Fibroblast of lung (primary cell): ENCODE data around the gene CLCN3. TPM values are rescaled to one million over a fixed set of nuclear protein-coding genes. Genes with fewer than 3 reads are reported as not detected.

Source experiments
- DNase-seq, 2 donors: peaks; one replicate each; pipeline versions ENCODE4 v3.0.0 to v3.0.0-alpha.2; 2010; ENCODE audit warnings: low read depth in 2 of 2
- H2AFZ ChIP-seq: 2 replicates; pipeline ENCODE4 v1.5.1; 2012; ENCODE audit warnings: low read length, control low read depth, inconsistent platforms
- H3K27ac ChIP-seq: 2 replicates; pipeline ENCODE4 v1.5.1; 2011; ENCODE audit warnings: low read length, control low read depth; ENCODE audit not compliant: insufficient read depth
- H3K27me3 ChIP-seq: 2 replicates; pipeline ENCODE4 v1.5.1; 2011; ENCODE audit warnings: mild to moderate bottlenecking, low read length; ENCODE audit not compliant: control insufficient read depth, insufficient read depth
- H3K36me3 ChIP-seq: 2 replicates; pipeline ENCODE4 v1.5.1; 2011; ENCODE audit warnings: low read length; ENCODE audit not compliant: control insufficient read depth, insufficient read depth
- H3K4me1 ChIP-seq: 2 replicates; pipeline ENCODE4 v1.5.1; 2011; ENCODE audit warnings: low read length; ENCODE audit not compliant: control insufficient read depth, insufficient read depth; ENCODE audit errors: extremely low read depth
- H3K4me2 ChIP-seq: 2 replicates; pipeline ENCODE4 v1.5.1; 2011; ENCODE audit warnings: low read length, control low read depth; ENCODE audit not compliant: insufficient read depth; ENCODE audit errors: extremely low read depth
- H3K4me3 ChIP-seq, 4 experiments: fragments of 200-600 bp in 1 of 4; sonication (generic) in 1 of 4; replicated peaks in 1 of 4; 2 replicates each; pipeline ENCODE4 v1.5.1; 2011 to 2016; ENCODE audit warnings: low read length in 4 of 4, low read depth in 3 of 4, mild to moderate bottlenecking in 3 of 4, control low read depth in 2 of 4, inconsistent platforms in 1 of 4, mixed read lengths in 1 of 4; ENCODE audit not compliant: insufficient read depth in 1 of 4; ENCODE audit errors: control extremely low read depth in 1 of 4
- H3K79me2 ChIP-seq: 2 replicates; pipeline ENCODE4 v1.5.1; 2012; ENCODE audit warnings: mild to moderate bottlenecking, low read length, inconsistent platforms; ENCODE audit not compliant: control insufficient read depth, insufficient read depth
- H3K9ac ChIP-seq: 2 replicates; pipeline ENCODE4 v1.5.1; 2011; ENCODE audit warnings: mild to moderate bottlenecking, low read length, control low read depth; ENCODE audit not compliant: insufficient read depth
- H3K9me3 ChIP-seq: 2 replicates; pipeline ENCODE4 v1.5.1; 2012; ENCODE audit warnings: low read depth, low read length; ENCODE audit not compliant: control insufficient read depth, insufficient read depth
- H4K20me1 ChIP-seq: 2 replicates; pipeline ENCODE4 v1.5.1; 2011; ENCODE audit warnings: low read length; ENCODE audit not compliant: control insufficient read depth, insufficient read depth; ENCODE audit errors: extremely low read depth
- EZH2 ChIP-seq: IDR thresholded peaks from 2 replicates; pipeline ENCODE4 v1.5.1; 2012; ENCODE audit warnings: low read length, control low read depth, mild to moderate bottlenecking; ENCODE audit errors: missing control alignments
- polyA plus RNA-seq, 2 donors: library from polyadenylated mRNA; depleted of rRNA in 1 of 2; stranded (reverse) in 1 of 2; unstranded in 1 of 2; fragments of >200 nt; gene quantifications; 2 replicates each; pipeline ENCODE4 v1.2.1, GENCODE V29; 2011 to 2012; ENCODE audit warnings: missing spikeins in 1 of 2
- total RNA-seq: library from RNA; depleted of rRNA; stranded (reverse); fragments of >200 nt; gene quantifications from 2 replicates; pipeline ENCODE4 v1.2.1, GENCODE V29; 2014
- TF ChIP-seq, protein P1 (sequence below), 2 donors: IDR thresholded peaks in 1 of 2; conservative IDR thresholded peaks in 1 of 2; 1 replicate in 1 of 2; 2 replicates in 1 of 2; pipeline ENCODE4 v1.5.1; 2011 to 2012; ENCODE audit warnings: low read length in 2 of 2, control low read depth in 1 of 2, inconsistent platforms in 1 of 2, low read depth in 1 of 2, mild to moderate bottlenecking in 1 of 2

The CLCN3 gene
- total and polyA plus RNA-seq, 2 donors (not counting 1 experiment from before 2014, with no cell fraction given), result 51.7 to 92.2 TPM

DNA sequence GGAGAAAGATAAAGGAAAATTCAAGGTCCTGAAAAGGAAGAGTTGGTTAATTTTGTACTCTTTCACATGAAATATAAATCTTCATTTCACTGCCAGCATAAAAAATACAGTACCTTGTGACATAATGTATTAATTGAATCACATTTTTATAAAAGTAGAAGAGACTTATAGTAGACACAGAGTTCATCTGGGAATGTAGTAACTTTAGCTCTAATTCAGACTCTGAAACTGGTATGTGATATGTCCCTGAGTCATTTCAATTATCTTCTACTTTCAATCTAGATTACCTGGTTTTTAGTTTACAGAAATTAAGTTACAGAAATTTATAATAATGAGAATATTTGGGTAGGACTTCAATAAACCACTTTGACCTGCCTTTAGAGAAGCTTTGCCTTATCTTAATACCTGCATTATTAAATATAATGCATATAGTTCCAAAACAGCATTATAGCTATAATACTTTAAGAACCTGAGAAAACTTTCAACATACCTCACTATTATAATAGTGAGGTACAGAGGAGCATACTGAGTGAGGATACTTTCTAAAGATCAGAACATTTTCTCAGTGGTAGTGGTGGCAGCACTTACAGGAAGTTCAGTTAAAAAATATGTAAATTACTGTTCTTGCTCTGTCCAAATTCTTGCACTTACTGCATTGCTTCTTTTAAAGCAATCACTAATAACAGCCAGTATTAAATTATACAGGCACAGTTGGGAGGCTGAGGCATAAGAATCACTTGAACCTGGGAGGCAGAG lies 19.2 kb upstream of the CLCN3 start:
- Histone ChIP-seq H3K9ac (no peak overlapping the region), H2AFZ (no peak overlapping the region), H3K9me3 (no peaks in the 10 kb centered on the region), H3K4me2 (no peak overlapping the region), H3K4me3 (no peak overlapping the region), H4K20me1 (no peaks in the 10 kb centered on the region), H3K79me2 (peaks cover 2% of the 10 kb centered on the region), H3K27ac (no peak overlapping the region), H3K4me1 (peaks cover 3% of the 10 kb centered on the region), H3K36me3 (no peaks in the 10 kb centered on the region), H3K27me3 (no peaks in the 10 kb centered on the region)
- DNase-seq, result no peak
- TF ChIP-seq, protein P1, sequence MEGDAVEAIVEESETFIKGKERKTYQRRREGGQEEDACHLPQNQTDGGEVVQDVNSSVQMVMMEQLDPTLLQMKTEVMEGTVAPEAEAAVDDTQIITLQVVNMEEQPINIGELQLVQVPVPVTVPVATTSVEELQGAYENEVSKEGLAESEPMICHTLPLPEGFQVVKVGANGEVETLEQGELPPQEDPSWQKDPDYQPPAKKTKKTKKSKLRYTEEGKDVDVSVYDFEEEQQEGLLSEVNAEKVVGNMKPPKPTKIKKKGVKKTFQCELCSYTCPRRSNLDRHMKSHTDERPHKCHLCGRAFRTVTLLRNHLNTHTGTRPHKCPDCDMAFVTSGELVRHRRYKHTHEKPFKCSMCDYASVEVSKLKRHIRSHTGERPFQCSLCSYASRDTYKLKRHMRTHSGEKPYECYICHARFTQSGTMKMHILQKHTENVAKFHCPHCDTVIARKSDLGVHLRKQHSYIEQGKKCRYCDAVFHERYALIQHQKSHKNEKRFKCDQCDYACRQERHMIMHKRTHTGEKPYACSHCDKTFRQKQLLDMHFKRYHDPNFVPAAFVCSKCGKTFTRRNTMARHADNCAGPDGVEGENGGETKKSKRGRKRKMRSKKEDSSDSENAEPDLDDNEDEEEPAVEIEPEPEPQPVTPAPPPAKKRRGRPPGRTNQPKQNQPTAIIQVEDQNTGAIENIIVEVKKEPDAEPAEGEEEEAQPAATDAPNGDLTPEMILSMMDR (conservative IDR thresholded peaks at IDR 0.05 in 1 of 2, IDR thresholded peaks at IDR 0.05 in 1 of 2; ENCODE audit: low read depth in 1 of 2, low read length in 2 of 2), result no peak
- TF ChIP-seq EZH2, result no peak

DNA sequence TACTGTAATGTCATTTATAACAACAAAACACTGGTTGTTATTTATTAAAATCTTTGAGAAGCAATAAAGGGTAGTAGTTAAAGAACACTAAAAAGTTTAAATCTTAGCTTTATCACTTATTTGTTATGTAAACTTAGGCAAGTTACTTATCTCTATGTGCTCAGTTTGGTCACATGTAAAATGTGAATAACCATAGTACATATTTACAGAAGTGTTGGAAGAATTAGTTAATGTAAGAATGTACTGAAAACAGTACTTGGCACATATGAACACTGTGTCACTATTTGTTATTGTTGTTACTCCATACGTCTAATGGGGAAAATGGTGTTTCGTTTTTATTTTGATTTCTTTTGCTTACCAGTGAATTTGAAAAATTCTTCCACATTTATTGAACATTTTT lies 17.1 kb upstream of the CLCN3 start:
- Histone ChIP-seq H3K27me3 (no peaks in the 10 kb centered on the region), H3K9ac (no peak overlapping the region), H2AFZ (no peak overlapping the region), H3K4me3 (no peak overlapping the region), H4K20me1 (no peaks in the 10 kb centered on the region), H3K36me3 (no peaks in the 10 kb centered on the region), H3K4me1 (peaks cover 3% of the 10 kb centered on the region), H3K79me2 (peaks cover 2% of the 10 kb centered on the region), H3K9me3 (no peaks in the 10 kb centered on the region), H3K27ac (no peak overlapping the region), H3K4me2 (no peak overlapping the region)
- DNase-seq, result no peak
- TF ChIP-seq, protein P1 (conservative IDR thresholded peaks at IDR 0.05 in 1 of 2, IDR thresholded peaks at IDR 0.05 in 1 of 2; ENCODE audit: low read depth in 1 of 2, low read length in 2 of 2), result no peak
- no peak for TF ChIP-seq EZH2

DNA sequence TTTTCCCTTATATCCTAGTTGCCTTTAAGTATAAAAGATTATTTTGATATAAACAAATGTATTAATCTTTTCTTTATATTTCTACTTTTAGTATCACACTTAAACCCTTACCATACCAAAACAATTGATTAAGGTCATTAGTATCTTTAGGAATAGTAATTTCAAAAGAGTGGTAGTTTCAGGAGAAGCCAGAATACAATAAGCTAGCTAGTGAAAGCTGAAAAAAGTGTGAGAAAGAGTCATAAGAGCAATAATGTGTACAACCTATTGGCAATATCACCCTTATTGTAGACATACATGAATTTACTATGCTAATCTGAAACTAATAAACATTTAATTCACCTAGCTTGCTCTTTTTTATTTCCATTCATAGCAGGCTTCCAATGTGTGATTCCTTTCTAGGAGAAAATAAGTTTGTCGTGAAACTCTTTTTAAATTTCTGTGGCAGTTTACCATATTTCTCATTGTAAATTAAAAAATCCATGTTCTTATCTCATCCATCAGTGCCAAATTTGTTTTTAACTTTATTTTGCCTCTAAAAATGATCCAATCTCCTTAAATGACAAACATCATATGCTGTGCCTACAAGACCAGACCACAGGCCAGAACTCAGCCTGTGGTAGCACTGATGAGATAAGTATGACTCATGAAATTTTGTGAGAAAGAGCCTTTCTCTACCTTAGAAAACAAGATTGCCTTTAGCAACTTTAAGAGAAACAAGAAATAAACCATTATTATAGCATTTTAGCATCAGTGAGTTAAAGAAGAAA lies 16.1 kb upstream of the CLCN3 start:
- no peak overlapping the region for H3K27ac ChIP-seq
- H2AFZ ChIP-seq, result no peak overlapping the region
- H3K4me3 ChIP-seq, result no peak overlapping the region
- peak; percentile 73 to 86 for DNase-seq
- no peak overlapping the region for H3K4me2 ChIP-seq
- no peaks in the 10 kb centered on the region for H4K20me1 ChIP-seq
- H3K79me2 ChIP-seq, result peaks cover 2% of the 10 kb centered on the region
- no peaks in the 10 kb centered on the region for H3K27me3 ChIP-seq
- H3K9me3 ChIP-seq, result no peaks in the 10 kb centered on the region
- TF ChIP-seq, protein P1 (conservative IDR thresholded peaks at IDR 0.05 in 1 of 2, IDR thresholded peaks at IDR 0.05 in 1 of 2; ENCODE audit: low read depth in 1 of 2, low read length in 2 of 2), result no peak
- TF ChIP-seq EZH2, result no peak
- H3K9ac ChIP-seq, result no peak overlapping the region
- no peaks in the 10 kb centered on the region for H3K36me3 ChIP-seq
- H3K4me1 ChIP-seq, result peaks cover 3% of the 10 kb centered on the region
